ENCODE data around the gene BICD2.

DNA sequence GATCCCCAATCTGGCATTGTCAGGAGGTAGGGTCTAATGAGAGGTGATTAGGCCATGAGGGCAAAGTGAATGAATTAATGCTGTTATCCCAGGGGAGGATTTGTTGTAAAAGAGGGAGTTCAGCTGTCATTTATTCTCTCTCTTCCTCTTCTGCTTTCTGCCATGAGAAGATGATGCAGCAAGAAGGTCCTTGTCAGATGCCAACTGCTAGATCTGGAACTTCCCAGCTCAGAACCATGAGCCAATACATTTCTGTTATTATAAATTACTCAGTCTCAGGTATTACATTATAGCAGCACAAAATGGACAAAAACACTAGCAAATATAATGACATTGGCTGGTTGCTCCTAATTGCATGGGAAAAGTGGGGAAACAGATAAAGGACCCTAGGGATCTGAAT is 15.6 kb upstream of the BICD2 start:
- TF ChIP-seq ZFP3 (CRISPR knock-in tag; IDR thresholded peaks at IDR 0.05) (no peak), ISL1 (CRISPR knock-in tag; IDR thresholded peaks at IDR 0.05) (no peak), TOX (CRISPR knock-in tag; IDR thresholded peaks at IDR 0.05; ENCODE audit: borderline replicate concordance) (no peak), ZC3H10 (CRISPR knock-in tag; IDR thresholded peaks at IDR 0.05) (no peak)

Data from SK-N-SH treated with all-trans-retinoic acid at 6 μM for 48 hours (cell line).